GM13976 (cell line): Measurements from ENCODE around the gene RERE.

Source experiments
- DNase-seq: peaks from one replicate; pipeline ENCODE4 v3.0.0; 2012; ENCODE audit warnings: low spot score
- CTCF ChIP-seq: IDR thresholded peaks from 2 replicates; pipeline ENCODE4 v1.5.1; 2012; ENCODE audit warnings: borderline replicate concordance, mild to moderate bottlenecking; ENCODE audit not compliant: insufficient read depth; ENCODE audit errors: extremely low read depth, missing control alignments, control extremely low read depth
- in situ Hi-C: fragments of 300-500 bp; cut with MboI; formaldehyde crosslinking; loops from one replicate; pipeline ENCODE4 v1.12.0; 2022; ENCODE audit warnings: low sequenced_read_pairs, mixed read lengths, inconsistent platforms; ENCODE audit not compliant: unreplicated experiment

RERE gene

DNA sequence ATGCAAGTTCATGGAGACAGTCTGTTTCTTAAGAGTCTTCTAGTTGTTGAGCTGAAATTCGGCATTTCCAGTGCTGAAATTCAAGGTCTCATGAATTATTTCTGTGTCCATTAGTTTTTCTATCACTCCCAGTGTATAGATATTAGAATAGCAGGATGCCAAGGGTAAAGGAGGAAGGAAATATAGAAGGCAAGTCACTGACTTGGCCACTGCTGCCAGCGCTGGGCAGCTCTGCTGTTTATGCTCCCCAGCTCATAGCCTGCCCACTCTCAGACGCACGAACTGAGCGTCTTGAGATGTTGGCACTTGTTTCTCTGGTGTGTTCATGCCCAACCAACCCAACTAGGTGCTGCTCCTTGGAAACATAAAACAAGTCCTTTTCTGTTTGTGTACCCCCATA is 389.5 kb downstream of the RERE start:
- TF ChIP-seq CTCF: no peak
- DNase-seq: no peak
- in situ Hi-C loops: no loop called here

DNA sequence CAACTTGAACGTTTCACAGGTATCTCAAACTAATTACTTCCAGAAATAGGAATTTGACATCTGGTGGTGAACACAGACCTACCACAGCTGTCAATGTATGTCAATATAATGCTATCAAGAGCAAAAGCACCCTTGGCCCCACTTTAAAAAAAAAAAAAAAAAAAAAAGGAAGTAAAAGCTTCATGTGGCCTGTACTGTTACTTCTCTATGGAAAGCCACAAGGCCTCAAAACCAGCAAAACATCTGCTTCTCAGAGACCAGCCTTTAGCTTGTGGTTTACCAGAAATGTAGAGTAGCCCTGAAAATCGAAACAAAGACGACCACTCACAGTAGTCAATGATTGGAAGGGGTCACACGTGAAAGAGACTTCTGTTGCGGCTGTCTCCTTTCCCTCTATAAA is 389.9 kb downstream of the RERE start:
- TF ChIP-seq CTCF: no peak
- in situ Hi-C loops: no loop called here
- peak; percentile 82 for DNase-seq

DNA sequence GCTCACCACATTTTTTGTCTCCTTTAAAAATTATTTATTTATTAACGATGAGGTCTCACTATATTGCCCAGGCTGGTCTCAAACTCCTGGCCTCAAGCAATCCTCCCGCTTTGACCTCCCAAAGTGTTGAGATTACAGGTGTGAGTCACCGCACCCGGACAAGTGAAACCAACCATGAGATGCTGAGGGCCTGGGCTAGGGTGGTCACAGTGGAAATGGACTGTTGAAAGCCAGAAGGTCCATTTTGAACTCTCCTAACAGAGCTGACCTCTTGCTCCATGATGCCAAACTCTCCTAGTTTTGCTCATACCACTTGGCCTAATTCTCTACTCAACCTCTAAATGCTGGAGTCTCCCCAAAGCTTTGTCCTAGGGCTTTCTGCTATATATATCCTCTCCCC is 390.4 kb downstream of the RERE start:
- in situ Hi-C loops: no loop called here
- no peak for TF ChIP-seq CTCF
- DNase-seq: no peak

- TF ChIP-seq CTCF: no peak
- in situ Hi-C loops: no loop called here
- no peak for DNase-seq
These were observed 391.7 kb downstream of the RERE start for GRCh38 chr1:8425781-8426161.

DNA sequence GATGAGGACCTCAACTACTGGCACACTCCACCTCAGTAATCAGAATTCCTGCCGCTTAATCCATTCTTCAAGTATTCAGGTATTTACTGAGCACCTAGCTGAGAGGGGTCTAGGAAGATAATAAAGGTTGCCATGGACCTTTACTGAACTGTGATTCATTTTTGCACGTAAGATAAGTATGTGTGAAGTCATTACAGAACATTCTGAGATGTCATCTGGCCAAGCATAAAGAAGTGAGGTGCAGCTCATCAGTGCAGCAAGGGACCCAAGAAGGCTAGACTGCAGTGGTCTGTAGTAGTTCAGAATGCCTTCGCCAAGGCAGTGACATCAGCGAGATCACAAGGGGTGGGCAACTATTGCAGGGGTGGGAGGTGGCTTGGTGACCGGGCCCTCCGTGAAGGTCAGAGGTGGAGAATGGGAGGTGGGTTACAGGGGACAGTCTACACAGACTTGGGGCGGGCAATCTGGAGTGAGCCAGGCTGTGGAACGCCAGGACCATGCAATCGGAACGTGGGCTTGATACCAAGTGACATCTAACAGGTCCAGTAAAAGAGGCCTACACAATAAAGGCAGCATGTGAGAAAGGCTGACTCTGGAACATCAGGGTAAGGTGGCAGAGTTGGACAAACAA is 392.2 kb downstream of the RERE start:
- TF ChIP-seq CTCF: no peak
- in situ Hi-C loops: no loop called here

GRCh38 chr1:8424539-8425116 is 392.8 kb downstream of the RERE start:
- no peak for TF ChIP-seq CTCF
- in situ Hi-C loops: no loop called here
- no peak for DNase-seq

More for the DNA sequence above, 392.2 kb downstream of the RERE start:
- no peak for DNase-seq
